ENCODE data around the gene MYPN. TPM values are rescaled to one million over a fixed set of nuclear protein-coding genes. Genes with fewer than 3 reads are reported as not detected.
"Not testable (repeated sequence)": the region's sequence is repeated elsewhere in the genome, so short reads cannot be mapped to it uniquely, and the experiment has no call there.

Gene MYPN, protein sequence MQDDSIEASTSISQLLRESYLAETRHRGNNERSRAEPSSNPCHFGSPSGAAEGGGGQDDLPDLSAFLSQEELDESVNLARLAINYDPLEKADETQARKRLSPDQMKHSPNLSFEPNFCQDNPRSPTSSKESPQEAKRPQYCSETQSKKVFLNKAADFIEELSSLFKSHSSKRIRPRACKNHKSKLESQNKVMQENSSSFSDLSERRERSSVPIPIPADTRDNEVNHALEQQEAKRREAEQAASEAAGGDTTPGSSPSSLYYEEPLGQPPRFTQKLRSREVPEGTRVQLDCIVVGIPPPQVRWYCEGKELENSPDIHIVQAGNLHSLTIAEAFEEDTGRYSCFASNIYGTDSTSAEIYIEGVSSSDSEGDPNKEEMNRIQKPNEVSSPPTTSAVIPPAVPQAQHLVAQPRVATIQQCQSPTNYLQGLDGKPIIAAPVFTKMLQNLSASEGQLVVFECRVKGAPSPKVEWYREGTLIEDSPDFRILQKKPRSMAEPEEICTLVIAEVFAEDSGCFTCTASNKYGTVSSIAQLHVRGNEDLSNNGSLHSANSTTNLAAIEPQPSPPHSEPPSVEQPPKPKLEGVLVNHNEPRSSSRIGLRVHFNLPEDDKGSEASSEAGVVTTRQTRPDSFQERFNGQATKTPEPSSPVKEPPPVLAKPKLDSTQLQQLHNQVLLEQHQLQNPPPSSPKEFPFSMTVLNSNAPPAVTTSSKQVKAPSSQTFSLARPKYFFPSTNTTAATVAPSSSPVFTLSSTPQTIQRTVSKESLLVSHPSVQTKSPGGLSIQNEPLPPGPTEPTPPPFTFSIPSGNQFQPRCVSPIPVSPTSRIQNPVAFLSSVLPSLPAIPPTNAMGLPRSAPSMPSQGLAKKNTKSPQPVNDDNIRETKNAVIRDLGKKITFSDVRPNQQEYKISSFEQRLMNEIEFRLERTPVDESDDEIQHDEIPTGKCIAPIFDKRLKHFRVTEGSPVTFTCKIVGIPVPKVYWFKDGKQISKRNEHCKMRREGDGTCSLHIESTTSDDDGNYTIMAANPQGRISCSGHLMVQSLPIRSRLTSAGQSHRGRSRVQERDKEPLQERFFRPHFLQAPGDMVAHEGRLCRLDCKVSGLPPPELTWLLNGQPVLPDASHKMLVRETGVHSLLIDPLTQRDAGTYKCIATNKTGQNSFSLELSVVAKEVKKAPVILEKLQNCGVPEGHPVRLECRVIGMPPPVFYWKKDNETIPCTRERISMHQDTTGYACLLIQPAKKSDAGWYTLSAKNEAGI (N-terminal part only)
- polyA plus RNA-seq, result under 1 TPM; 0.03 to 0.25 (median 0.11) TPM

DNA sequence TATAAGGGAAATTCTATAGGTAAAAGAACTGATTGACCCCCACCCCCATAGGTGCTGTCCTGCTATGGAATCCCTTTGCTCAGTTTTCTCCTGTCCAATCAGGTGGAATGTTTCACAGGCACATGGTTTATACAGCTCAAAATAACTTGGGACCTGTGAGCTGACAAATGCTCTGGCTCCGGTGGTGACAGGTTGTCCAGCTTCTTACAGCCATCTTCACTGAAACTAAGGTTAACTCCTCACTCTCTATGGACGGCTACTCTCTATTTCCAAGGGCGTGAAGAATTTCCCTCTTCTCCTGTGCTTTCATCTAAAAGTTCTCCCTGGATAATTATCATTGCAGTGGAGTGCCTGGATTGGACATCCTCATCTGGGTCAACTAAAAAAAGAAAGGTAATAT, at the start of gene MYPN:
Gene MYPN, plus strand, starts transcription at position 158 of the 400 bp plus-strand sequence. CDS start 11,951 bp downstream, outside the sequence.
- H3K27ac ChIP-seq (ENCODE audit: low read depth, low read length), result no peak within 1 kb of the TSS
- 47 to 89% (median 85%) methylated on average over 3 of the region's 3 CpGs for WGBS, 3 donors

DNA sequence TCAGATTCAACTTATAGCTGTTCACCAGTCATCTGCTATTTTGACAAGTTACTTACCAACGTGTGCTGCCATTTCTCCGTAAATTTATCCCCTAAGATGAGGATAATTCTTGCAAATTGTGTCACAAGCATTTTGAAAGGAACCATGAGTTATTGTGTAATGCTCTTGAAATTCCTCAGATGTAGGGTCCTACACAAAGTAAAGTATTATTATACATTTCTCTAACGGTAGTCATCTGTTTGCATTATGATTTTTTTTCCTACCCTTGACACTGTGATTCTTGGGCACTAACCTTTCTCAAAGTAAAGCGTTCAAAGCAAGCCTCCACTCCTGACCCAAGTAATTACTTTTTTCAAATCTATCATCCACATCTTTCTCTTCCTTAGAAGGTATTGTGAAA, 42.3 kb upstream of the MYPN start:
- 56 to 65% (median 63%) methylated on average over 4 of the region's 4 CpGs for WGBS, 3 donors

DNA sequence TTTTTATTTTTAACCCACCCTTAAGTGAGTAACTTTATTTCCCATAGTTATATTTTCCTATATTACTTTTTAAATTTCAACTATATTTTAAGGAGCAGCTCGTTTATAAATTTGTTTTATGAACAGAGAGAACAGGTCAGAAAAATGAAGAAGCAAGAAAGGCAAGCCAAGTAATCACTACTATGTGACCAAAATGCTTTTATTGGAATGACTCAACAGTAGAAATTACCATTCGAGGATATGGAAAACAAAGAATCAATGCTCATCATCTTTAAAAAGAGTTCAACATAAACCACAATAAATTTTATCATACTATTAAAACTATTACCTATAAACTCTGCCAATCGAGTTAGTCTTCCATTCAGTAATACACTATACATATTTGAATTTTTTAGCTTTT, 41.8 kb upstream of the MYPN start:
- WGBS, 3 donors, result 83 to 88% (median 86%) methylated on average over 3 of the region's 3 CpGs
- no peak overlapping the region for H3K27ac ChIP-seq (ENCODE audit: low read depth, low read length)

More for the DNA sequence above, 42.3 kb upstream of the MYPN start:
- no peak overlapping the region for H3K27ac ChIP-seq (ENCODE audit: low read depth, low read length)

DNA sequence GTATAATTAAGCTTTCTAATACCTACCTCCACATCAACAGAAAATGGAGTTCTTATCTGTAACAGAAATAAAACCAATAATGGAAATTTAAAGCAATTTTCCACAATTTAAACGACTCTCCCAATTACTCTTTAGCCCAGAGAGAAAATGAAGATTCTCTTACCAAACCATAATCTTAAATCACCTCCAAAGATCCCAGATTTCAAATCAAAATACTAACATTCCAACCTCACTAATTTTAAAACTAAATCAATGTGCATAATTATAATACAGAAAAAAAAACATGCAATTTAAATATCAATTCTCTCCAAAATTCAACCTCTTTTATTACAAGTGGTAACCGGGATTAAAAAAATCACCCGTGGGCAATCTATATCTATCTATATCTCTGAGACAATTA, 35.7 kb upstream of the MYPN start:
- no peak overlapping the region for H3K27ac ChIP-seq (ENCODE audit: low read depth, low read length)
- 9 to 20% (median 14%) methylated on average over 3 of the region's 3 CpGs for WGBS, 3 donors

DNA sequence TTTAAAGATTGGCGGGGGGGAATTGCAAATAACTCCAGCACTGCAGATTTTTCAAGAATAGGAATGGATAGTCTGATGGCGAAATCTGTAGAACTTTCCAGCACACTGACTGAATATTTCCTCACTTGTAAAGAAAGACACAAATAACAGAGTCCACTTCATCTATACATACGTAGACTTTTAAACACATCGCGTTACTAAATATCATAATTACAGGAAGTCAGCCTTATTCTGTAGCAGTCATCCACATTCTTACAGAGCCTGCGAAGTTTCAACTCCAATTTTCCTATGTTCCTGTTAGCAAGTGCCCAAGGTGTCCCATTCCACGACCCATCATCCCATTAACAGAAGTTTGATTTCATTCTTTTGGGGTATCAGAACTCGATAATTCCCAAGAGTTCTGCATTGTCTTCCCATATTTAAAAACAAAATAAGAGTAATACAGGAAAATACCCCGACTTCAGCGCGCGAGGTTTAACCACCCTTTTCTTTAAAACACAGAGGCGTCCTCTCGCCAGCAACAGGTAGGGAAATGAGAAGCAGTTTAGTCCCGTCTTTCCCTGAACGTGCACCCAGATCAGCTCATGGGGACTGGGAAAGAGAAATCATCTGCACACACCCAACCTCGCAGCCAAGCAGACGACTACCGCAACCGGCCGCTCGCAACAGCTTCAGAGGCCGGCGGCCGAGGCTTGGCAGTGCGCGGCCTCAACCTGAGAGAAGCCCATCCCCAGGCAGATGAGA, 35.1 kb upstream of the MYPN start:
- WGBS, 3 donors, result 1% methylated on average over 26 to 27 of the region's 27 CpGs
- peak overlapping the region; percentile 60 for H3K27ac ChIP-seq (ENCODE audit: low read depth, low read length)

DNA sequence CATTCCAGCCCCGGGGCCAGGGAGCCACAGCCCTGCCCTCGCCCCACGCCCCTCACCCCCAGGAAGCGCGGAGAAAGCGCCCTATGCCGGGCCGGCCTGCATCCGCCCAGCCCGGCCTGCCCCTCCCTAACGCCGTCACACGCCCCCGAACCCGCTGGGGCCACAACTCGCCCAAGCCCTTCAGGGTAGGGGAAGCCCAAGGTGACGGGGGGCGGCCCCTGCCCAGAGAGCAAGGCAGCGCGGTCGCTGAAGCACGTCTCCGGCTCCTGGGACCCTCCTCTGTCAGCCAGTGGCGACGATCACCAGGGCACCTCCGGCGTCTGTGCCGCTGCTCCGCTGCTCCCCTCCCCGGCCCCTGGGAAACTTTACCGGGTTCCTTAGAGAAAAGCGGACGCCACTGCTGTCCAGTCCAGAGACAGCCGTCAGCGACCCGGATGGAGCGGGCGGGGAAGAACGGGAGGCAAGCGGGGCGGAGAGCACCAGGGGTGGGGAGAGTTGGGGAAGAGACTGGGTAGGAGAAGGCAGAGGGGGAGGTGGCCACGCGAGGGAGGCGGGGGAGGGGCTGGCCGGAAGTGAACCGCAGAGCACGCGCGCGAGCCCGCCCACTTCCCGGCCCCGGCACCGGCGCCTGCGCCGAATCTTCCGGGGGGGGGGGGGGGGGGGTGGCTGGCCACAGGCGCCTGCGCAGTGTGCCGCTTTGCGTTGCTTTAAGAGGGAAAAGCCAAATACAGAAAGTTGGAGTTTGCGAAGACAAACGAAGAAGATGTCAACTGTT, 34.3 kb upstream of the MYPN start, which contains the start of gene HERC4:
Gene HERC4, minus strand, starts transcription at position 509 of the 775 bp plus-strand sequence. CDS start 2,175 bp downstream, outside the sequence.
- 0% methylated on average over 47 to 64 of the region's 64 CpGs for WGBS, 3 donors
- peak within 1 kb of the TSS; percentile 60 for H3K27ac ChIP-seq (ENCODE audit: low read depth, low read length)

DNA sequence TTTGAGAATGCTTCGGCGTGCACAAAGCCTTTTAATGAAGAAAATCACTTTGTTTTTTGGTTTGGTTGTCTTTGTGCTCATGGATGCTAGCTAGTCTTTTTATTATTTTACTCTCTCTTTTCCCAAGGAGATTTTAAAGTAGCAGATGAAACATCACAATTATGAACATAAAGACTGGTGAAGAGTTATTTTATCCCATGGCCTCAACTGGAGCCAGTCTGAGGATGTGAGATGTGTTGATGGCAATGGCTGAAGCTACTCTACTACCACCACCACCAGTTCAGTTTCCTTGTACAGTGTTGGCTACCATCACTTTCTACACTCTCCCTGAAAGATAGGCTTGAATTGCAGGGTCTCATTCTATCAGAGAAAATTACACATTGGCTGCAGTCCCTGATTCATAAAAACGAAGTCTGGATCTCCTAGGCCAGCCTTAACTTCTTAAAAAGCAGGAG, 33.7 kb upstream of the MYPN start:
- no peak overlapping the region for H3K27ac ChIP-seq (ENCODE audit: low read depth, low read length)
- WGBS, 3 donors, result 26 to 31% (median 28%) methylated on average over 3 of the region's 3 CpGs

DNA sequence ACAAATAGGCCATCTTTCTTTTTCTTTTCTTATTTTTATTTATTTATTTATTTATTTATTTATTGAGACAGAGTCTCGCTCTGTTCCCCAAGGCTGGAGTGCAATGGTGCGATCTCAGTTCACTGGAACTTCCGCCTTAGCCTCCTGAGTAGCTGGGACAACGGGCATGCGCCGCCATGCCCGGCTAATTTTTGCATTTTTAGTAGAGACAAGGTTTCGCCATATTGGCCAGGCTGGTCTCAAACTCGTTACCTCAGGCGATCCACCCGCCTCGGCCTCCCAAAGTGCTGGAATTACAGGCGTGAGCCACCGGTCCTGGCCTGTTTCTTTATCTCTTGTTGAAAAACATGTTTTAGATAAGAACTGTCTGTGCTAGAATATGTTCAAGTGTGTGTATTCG, 33.2 kb upstream of the MYPN start:
- WGBS, 3 donors, result 93 to 97% (median 97%) methylated on average over 15 of the region's 15 CpGs
- not testable (repeated sequence) for H3K27ac ChIP-seq (ENCODE audit: low read depth, low read length)

DNA sequence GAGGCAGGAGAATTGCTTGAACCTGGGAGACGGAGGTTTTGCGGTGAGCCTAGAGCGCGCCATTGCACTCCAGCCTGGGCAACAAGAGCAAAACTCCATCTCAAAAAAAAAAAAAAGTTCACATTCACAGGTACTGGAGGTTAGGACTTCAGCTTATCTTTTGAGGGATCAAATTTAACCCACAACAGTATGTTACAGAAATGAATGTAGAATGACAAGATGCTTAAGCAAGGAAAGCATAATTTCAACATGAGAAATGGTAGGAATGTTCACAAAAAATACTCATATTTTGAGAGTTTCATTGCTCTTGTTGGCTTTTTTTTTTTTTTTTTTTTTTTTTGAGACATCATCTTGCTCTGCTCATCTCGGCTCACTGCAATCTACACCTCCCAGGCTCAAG, 32.3 kb upstream of the MYPN start:
- 96 to 97% (median 97%) methylated on average over 5 of the region's 5 CpGs for WGBS, 3 donors
- no peak overlapping the region for H3K27ac ChIP-seq (ENCODE audit: low read depth, low read length)

DNA sequence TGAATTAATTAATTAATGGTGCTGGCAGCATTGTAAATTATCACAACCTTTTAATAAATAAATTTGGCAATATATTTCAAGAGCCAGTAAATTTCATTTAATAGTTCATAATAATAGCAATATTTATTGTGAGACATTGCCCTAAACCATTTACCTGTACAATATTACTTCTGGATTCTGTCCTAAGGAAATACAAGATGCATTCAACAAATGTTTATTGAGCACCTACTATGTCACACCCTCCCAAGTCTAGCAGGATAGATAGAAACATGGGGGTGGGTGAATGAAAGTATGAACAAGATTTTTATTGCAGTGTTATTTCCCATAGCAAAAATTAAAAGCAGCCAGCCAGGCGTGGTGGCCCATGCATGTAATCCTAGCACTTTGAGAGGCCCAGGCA, 29.9 kb upstream of the MYPN start:
- no peak overlapping the region for H3K27ac ChIP-seq (ENCODE audit: low read depth, low read length)
- 88 to 98% (median 88%) methylated on average over 1 of the region's 1 CpG for WGBS, 3 donors

DNA sequence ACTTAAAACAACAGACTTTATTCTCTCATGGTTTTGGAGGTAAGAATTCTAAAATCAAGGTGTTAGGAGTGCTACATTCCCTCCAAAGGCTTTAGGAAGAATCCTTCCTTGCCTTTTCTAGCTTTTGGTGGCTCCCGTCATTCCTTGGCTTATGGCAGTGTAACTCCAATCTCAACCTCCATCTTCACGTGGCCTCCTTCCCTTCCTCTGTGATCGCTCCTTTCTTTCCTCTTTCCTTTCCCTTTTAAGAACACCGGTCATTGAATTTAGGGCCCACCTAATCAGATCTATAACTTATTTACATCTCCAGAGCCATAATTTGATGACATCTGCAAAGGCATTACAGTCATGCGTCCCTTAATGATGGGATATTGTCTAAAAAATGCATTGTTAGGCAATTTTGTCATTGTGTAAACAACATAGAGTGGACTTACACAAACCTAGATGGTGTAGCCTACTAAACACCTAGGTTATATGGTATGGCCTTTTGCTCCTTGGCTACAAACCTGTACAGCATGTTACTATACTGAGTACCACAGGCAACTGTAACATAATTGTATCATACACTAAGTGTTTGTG, 28.3 kb upstream of the MYPN start:
- H3K27ac ChIP-seq (ENCODE audit: low read depth, low read length), result no peak overlapping the region
- 76 to 85% (median 84%) methylated on average over 5 of the region's 5 CpGs for WGBS, 3 donors

DNA sequence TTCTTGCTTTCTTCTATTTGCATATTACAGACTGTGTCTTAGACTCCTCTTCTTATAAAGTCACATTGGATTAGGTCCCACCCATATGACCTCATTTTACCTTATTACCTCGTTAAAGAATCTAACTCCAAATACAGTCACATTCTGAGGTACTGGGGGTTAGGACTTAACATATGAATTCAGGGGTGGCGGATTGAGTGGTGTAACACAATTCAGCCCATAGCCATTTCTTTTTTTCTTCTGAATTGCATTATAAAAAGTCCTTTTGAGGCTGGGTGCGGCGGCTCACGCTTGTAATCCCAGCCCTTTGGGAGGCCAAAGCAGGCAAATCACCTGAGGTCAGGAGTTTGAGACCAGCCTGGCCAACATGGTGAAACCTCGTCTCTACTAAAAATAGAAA, 27.4 kb upstream of the MYPN start:
- no peak overlapping the region for H3K27ac ChIP-seq (ENCODE audit: low read depth, low read length)
- 85 to 86% (median 86%) methylated on average over 6 of the region's 6 CpGs for WGBS, 3 donors

DNA sequence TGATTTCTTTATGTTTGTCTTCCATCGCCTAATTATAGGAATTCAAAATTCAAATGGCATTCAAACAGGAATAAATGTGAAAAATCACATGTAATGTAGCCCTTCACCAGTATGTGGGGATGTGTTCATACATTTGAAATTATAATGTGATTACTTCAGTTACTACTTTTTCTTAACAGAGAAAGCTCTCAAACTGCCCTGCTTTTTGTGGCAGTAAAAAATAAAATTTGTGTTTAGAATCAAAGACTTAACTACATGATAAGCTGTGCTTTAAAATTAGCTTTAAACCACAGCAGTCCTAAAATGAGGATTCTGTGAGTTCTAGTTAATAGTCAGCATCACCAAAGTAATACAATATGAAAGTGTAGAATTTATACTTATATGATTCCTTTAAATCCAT, 26.4 kb upstream of the MYPN start:
- 27 to 63% (median 58%) methylated on average over 1 of the region's 1 CpG for WGBS, 3 donors
- H3K27ac ChIP-seq (ENCODE audit: low read depth, low read length), result no peak overlapping the region

DNA sequence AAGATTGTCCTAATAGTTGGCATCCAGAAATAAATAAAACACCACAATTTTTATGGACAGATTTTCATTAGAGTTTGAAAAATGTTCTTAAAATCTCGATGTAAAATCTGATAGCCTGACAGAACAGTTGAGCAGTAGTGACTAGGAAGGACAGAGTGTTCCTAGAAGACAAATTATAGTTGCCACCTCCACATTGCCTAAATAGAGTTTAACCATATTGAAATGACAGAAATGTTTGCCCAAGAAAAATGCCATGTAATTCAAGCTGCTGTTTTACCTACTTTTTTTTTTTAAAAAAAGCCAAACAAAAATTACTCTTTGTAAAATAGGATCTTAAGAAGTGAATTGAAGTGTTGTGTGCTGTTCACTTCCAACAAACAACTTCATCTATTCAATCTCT, 25.3 kb upstream of the MYPN start:
- 25 to 50% (median 49%) methylated on average over 1 of the region's 1 CpG for WGBS, 3 donors
- no peak overlapping the region for H3K27ac ChIP-seq (ENCODE audit: low read depth, low read length)

DNA sequence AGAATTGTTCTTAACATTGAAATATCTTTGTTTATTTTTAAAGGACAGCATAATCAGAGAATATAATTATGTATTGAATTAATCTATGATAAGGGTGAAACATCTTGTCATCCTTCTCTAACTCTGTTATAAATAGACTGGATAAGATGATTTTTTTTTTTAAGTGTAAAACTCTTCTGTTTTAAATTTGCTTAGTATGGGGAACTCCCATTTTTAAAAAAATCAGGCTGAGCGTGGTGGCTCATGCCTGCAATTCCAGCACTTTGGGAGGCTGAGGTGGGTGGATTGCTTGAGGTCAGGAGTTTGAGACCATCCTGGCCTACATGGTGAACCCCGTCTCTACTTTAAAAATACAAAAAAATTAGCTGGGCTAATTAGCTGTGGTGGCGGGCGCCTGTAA, 24.8 kb upstream of the MYPN start:
- 79 to 94% (median 83%) methylated on average over 4 of the region's 4 CpGs for WGBS, 3 donors

DNA sequence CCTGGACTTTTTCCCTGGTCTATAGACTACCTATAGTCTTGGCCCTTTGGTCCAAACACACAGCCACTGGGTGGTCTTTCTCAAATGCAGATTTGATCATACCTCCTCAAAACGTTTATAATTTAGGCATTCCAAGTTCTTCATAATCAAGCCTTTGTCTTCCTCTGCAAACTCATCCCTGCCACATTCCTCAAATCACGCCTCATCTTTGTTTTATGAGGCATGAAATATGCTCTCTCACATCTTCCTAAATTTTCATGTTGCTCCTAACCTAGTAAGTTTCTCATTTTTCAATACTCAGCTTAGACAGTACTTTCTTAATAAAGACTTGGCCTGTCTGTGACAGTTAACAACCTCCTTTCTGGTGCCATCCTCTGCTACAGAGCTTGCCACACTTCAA, 23.3 kb upstream of the MYPN start:
- 63 to 70% (median 64%) methylated on average over 2 of the region's 2 CpGs for WGBS, 3 donors
- no peak overlapping the region for H3K27ac ChIP-seq (ENCODE audit: low read depth, low read length)

More for the DNA sequence above, 24.8 kb upstream of the MYPN start:
- H3K27ac ChIP-seq (ENCODE audit: low read depth, low read length), result no peak overlapping the region
